Measurements from ENCODE around the gene ARGLU1.

ARGLU1 gene

DNA sequence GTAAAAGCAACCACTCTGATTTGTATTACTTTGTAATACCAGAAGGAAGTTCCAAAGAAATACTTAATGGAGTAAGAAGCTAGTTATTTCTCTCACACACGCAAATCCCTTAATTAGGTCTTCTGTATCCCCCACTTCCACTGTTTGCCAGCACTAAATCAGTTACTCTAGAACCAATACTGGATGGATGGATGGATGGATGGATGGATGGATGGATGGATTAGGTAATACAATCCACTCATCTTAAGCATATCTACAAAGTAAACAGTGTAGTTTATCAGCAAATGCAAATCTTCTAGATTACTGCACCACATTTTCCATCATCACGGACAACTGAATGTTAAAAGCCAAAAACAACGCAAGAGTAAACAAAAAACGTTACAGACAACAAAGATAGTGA, 27.3 kb downstream of the ARGLU1 start:
- H3K27me3 ChIP-seq (ENCODE audit: insufficient read depth, poor library complexity, severe bottlenecking), result no peaks in the 10 kb centered on the region
- no peak overlapping the region for H3K27ac ChIP-seq (replicated peaks)
- DNase-seq (ENCODE audit: low read depth in 1 of 2, low spot score in 1 of 2), result no peak
- TF ChIP-seq SPI1 (IDR thresholded peaks at IDR 0.05; ENCODE audit: borderline replicate concordance, low read depth) (no peak), POLR2AphosphoS5 (IDR thresholded peaks at IDR 0.05; ENCODE audit: low read depth) (no peak), GABPA (IDR thresholded peaks at IDR 0.05; ENCODE audit: low read depth) (no peak)
- TF ChIP-seq, protein P1, sequence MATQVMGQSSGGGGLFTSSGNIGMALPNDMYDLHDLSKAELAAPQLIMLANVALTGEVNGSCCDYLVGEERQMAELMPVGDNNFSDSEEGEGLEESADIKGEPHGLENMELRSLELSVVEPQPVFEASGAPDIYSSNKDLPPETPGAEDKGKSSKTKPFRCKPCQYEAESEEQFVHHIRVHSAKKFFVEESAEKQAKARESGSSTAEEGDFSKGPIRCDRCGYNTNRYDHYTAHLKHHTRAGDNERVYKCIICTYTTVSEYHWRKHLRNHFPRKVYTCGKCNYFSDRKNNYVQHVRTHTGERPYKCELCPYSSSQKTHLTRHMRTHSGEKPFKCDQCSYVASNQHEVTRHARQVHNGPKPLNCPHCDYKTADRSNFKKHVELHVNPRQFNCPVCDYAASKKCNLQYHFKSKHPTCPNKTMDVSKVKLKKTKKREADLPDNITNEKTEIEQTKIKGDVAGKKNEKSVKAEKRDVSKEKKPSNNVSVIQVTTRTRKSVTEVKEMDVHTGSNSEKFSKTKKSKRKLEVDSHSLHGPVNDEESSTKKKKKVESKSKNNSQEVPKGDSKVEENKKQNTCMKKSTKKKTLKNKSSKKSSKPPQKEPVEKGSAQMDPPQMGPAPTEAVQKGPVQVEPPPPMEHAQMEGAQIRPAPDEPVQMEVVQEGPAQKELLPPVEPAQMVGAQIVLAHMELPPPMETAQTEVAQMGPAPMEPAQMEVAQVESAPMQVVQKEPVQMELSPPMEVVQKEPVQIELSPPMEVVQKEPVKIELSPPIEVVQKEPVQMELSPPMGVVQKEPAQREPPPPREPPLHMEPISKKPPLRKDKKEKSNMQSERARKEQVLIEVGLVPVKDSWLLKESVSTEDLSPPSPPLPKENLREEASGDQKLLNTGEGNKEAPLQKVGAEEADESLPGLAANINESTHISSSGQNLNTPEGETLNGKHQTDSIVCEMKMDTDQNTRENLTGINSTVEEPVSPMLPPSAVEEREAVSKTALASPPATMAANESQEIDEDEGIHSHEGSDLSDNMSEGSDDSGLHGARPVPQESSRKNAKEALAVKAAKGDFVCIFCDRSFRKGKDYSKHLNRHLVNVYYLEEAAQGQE (IDR thresholded peaks at IDR 0.05; ENCODE audit: insufficient replicate concordance, low read depth), result no peak
- TF ChIP-seq, protein P2, sequence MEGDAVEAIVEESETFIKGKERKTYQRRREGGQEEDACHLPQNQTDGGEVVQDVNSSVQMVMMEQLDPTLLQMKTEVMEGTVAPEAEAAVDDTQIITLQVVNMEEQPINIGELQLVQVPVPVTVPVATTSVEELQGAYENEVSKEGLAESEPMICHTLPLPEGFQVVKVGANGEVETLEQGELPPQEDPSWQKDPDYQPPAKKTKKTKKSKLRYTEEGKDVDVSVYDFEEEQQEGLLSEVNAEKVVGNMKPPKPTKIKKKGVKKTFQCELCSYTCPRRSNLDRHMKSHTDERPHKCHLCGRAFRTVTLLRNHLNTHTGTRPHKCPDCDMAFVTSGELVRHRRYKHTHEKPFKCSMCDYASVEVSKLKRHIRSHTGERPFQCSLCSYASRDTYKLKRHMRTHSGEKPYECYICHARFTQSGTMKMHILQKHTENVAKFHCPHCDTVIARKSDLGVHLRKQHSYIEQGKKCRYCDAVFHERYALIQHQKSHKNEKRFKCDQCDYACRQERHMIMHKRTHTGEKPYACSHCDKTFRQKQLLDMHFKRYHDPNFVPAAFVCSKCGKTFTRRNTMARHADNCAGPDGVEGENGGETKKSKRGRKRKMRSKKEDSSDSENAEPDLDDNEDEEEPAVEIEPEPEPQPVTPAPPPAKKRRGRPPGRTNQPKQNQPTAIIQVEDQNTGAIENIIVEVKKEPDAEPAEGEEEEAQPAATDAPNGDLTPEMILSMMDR (IDR thresholded peaks at IDR 0.05; ENCODE audit: insufficient read depth, low read length), result no peak
- H3K4me3 ChIP-seq (replicated peaks; ENCODE audit: insufficient read depth, low read length), result no peak overlapping the region

DNA sequence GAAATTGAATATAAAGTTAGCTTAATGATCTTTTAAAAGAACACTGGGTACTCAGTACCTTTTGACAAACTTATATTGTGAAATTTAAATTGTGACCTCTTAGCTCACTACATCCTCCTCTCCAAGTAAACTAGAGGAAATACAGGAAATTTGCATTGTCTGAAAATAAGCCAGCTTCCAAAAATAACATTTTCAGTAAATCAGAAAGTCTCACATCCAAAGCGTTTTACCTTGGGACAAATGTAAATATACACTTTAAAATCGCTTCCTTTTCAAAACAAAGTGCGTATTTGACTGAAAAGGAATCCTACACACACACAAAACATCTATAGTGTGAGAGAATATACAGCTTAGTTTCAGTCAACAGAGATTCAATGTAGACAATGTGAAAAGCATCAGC, 30.4 kb downstream of the ARGLU1 start:
- TF ChIP-seq POLR2AphosphoS5 (IDR thresholded peaks at IDR 0.05; ENCODE audit: low read depth) (no peak), SPI1 (IDR thresholded peaks at IDR 0.05; ENCODE audit: borderline replicate concordance, low read depth) (no peak), GABPA (IDR thresholded peaks at IDR 0.05; ENCODE audit: low read depth) (no peak)
- TF ChIP-seq, protein P2 (IDR thresholded peaks at IDR 0.05; ENCODE audit: insufficient read depth, low read length), result no peak
- TF ChIP-seq, protein P1 (IDR thresholded peaks at IDR 0.05; ENCODE audit: insufficient replicate concordance, low read depth), result no peak
- H3K4me3 ChIP-seq (replicated peaks; ENCODE audit: insufficient read depth, low read length), result no peak overlapping the region
- H3K27ac ChIP-seq (replicated peaks), result no peak overlapping the region
- peaks cover 15% of the 10 kb centered on the region for H3K27me3 ChIP-seq (ENCODE audit: insufficient read depth, poor library complexity, severe bottlenecking)
- DNase-seq (ENCODE audit: low read depth in 1 of 2, low spot score in 1 of 2), result no peak

DNA sequence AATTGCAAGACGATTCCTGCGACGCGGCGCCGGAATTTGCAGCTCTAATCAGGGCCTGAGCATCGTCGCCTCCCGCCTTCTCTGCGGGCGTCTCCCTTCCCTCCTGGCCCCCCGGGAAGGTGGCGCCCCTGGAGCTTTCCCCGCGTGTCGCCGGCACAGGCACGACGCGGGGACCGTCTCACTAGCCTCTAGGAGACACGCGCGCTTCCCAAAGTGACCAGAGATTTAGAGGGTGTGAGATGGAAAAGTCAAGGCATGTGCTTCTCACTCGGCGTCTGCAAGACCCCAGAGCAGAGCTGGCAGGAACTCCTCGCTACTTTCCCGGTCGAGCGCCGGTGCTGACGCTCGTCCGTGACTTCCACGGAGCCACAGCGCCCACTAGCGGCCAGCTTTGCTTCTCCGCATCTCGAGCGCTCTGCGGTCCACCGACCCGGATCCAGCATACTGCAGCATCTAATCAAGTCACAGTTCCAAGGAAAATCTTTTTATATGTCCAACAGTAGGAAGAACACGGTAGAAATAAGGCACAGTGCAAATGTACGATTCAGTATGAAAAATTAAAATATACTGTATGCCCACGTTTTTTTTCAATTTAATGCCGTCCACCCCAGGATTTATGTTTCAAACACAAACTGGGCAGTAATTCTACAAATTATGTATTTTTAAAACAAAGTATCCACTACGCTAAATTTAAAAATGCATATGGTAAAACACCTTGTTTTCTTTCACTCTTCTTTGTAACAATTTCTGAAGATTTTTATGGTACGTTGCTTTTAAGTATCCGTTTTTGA, 31.5 kb downstream of the ARGLU1 start:
- TF ChIP-seq GABPA (IDR thresholded peaks at IDR 0.05; ENCODE audit: low read depth) (no peak), POLR2AphosphoS5 (IDR thresholded peaks at IDR 0.05; ENCODE audit: low read depth) (peak; percentile 54; the same call in 1 of the 2 replicates)
- TF ChIP-seq, protein P2 (IDR thresholded peaks at IDR 0.05; ENCODE audit: insufficient read depth, low read length), result peak; percentile 91
- Histone ChIP-seq H3K4me3 (replicated peaks; ENCODE audit: insufficient read depth, low read length) (peak overlapping the region; percentile 71), H3K27me3 (ENCODE audit: insufficient read depth, poor library complexity, severe bottlenecking) (peaks cover 23% of the 10 kb centered on the region), H3K27ac (replicated peaks) (no peak overlapping the region)
- DNase-seq (ENCODE audit: low read depth in 1 of 2, low spot score in 1 of 2), result peak; percentile 70 to 83

All from HL-60 (cell line).